Activated CD4-positive, alpha-beta T cell treated with anti-CD3 and anti-CD28 coated beads for 24 hours (primary cell): Measurements from ENCODE around the gene SYT6.

Source experiments
- DNase-seq, 2 donors: peaks; one replicate each; pipeline ENCODE4 v3.0.0-alpha.2; 2020; ENCODE audit warnings: low read depth in 2 of 2

The SYT6 gene

DNA sequence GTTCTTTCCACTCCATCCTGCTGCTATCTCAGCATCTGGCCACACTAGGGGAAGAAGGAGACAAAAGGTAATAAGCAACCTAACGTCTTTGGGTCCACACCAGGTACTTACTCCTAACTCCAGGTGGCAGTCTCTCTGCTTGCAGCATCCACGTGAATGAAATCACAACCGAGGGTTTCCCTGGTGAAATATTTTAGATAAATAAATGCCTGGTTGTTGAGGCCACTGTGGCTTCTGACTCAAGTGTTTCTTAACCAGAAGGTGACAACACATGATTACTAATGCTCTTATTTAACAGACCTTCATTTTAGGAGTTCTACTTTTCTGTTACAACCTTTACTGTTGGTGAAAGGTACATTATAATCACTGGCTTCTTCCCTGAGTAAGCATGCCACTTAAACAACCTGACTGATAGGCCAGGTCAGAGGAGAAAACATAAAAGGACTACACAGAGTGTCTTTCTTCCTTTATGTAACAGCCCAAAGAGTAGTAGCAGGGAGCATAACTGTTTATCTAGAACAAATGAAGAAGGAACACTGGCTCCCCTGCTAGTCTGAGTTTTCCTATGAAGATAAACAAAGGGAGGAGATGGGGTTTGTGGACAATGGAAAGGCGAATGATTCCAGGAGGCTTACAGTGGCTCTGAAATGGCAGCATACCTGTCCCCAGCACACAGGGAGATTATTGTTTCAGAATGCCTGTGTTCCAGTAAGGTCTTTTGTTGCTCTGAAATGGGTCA is 59.9 kb downstream of the SYT6 start:
- DNase-seq, result no peak

DNA sequence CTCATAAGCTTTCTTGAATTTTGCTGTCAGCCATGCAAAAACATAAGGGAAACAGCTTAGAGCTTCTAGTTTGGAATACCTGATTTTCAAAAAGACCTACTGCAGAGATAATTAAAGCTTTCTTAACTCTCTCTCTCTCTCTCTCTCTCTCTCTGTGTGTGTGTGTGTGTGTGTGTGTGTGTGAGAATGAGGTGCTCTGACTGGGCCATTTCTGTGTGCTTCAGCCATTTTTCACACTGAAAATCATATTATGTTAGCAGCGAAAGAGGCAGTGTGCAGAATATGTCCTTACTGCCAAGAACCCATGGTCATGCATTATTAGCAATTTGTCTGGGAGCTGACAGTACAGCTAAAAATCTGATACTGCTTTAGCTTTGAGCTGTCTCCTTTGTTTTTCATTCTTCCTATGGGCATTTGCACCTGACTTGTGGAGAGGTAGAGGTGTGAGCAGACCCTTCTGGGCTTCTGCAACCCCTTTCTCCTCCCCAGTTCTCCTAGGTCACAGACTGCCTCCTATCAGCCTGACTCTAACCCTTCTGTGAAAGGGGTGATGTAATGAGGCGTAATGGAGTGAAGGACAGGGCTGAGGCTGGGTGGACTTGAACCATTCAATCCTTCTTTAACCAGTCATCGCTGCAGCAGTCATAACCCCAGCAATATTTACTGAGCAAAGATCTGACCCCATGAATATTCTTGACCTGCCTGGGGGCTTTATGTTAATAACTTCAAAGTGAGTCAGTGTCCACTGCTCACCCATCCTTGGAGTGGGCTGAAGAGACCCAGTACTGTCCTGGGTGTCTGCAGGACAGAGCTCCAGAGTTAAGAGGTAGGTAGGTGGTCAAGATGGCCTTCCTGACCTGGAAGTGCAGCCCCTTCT is 61.2 kb downstream of the SYT6 start:
- no peak for DNase-seq

DNA sequence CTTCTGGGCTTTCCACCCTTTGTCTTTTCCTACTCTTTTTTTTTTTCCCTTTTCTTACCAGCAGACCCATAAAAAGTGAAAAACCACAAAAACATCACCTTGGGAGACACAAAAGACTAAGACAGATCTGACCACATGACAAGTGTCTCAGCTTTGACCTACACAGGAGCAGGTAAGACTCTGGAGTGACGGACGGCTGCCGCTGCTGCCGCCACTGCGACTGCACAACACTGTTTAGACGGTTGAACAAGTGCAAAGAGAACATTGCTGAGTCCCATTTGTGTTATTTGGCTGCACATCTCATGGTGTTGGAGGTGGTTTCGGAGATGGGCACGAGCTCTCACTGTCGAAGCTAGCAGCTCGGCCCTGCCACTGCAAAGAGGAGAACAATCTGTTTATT is 62.0 kb downstream of the SYT6 start:
- no peak for DNase-seq

GRCh38 chr1:114090738-114091505 is 62.7 kb downstream of the SYT6 start:
- DNase-seq, result no peak

GRCh38 chr1:114089502-114090138 is 64.0 kb downstream of the SYT6 start:
- no peak for DNase-seq

GRCh38 chr1:114088392-114089299 is 65.0 kb downstream of the SYT6 start:
- no peak for DNase-seq

DNA sequence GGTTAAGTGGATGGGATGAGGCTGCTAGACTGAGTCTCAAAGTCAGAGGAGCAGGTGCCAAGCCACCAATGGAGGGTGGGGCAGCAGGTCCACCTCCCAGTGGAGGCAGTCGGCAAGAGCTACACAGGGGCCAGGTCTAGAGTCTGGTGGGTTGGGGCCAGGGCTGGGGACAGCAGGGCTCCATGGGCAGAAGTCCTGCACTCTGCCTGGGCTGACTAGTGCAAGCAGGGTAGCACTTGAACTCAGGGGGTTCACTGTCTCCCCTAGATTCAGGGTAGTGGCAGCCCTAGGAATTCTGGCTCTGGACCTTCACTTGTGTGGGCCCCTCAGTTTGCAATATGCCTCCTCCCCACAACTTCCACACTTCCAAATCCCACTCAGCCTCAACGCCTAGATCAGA is 66.2 kb downstream of the SYT6 start:
- DNase-seq, result no peak

DNA sequence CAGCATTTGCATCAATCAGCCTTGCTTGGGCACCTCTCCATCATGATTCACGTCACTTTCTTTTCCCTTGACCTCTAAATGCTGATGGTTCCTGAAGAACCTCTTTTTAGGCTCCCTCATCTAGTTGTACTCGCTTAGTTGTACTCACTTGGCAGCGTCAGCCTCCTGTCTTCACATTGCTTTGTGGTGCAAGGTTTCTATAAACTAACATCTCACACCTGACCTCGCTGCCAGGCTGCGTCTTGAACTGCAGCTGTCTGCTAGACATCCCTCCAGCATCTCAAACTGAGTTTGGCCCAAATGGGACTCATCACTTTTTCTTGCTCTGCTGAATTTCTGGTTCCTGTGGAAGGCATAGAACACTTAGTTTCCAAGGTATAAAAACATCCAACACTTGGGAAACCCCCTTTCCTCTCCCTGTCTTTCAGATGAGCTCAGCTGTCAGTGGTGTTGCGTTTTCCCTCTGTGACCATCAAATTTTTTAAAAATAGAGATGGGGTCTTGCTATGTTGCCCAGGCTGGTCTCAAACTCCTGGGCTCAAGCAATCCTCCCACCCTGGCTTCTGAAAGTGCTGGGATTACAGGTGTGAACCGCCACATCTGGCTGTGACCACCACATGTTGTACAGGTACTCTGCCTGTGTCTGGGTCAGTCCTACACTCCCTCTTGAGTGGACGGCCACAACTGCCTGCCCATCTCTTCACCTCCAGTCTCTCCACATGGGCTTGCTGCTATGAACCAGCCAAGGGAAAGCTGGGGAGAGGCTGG is 66.9 kb downstream of the SYT6 start:
- DNase-seq, result no peak

DNA sequence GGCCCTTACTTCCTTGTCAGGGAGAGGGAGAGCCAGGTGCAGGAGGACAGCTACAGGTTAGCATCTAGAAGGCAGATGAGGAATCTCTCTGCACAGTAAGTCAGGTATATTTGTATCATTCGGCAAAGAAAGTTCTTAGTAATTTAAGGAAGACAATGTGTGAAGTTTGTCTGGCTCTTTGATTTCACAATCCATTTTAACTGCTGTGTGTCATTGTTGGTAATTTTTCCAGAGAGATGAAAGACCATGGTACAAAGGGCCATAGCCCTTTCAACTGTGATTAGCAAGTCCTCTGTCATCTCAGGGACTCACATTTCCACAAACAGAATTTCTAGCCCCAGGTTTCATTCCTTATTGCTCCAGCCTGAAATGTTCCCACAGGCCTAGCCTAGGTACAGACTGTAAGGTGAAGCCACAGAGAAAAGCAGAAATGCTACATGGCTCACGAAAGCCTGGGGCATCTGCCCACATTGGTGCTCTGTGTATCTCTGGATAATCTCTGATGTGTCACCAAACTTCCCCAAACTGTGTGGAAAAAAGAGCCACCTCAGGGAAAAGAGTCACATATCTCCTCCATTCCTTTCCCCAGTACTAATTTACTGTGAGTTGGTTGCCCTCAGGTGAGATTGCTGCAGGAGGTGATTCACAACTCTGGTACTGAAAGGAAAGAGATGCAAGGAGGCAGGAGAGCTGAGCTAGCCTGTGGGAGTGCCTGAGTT is 70.6 kb downstream of the SYT6 start:
- DNase-seq, result no peak

GRCh38 chr1:114082304-114082630 is 71.4 kb downstream of the SYT6 start:
- DNase-seq, result no peak

DNA sequence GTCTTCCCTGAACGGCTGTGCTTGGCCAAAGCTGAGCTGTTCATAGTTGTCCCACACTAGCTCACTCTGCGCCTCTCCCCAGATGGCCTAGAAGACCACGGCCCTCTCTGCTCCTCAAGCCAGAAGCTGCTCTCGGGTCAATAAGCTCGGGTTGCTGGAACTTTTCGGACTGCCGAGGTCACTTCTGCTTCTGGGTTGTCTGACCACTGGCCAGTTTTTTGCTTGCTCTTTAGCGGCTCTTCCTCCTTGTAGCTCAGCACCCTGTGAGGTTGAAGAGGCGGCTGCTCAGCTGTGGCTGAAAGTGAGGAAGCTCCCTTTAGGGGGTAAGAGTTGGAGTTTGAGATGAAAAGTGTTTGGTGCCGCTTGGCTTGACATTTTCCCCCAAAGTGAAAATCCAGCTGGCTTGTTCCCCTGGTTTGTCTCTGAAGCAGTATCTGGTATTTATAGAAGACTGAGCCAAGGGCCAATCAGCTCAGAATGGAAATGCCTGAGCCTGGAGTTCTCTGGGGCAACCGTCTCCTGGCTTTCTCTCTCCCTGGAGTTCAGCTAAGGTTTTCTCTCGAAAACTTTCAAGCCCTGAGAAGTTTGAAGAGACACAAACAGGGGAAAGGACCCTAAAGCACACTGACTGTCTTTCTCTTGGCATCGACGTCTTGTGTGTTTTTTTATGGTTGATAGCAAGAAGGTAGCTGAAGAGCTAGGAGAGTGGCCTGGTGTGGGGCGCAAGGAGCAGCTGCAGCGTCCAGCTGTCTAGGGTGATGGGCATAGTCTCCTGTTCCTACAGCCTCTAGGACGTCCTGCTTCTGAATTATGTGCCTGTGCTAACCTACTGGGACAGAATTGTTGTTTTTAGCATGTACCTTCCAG is 72.0 kb downstream of the SYT6 start:
- DNase-seq, result no peak

DNA sequence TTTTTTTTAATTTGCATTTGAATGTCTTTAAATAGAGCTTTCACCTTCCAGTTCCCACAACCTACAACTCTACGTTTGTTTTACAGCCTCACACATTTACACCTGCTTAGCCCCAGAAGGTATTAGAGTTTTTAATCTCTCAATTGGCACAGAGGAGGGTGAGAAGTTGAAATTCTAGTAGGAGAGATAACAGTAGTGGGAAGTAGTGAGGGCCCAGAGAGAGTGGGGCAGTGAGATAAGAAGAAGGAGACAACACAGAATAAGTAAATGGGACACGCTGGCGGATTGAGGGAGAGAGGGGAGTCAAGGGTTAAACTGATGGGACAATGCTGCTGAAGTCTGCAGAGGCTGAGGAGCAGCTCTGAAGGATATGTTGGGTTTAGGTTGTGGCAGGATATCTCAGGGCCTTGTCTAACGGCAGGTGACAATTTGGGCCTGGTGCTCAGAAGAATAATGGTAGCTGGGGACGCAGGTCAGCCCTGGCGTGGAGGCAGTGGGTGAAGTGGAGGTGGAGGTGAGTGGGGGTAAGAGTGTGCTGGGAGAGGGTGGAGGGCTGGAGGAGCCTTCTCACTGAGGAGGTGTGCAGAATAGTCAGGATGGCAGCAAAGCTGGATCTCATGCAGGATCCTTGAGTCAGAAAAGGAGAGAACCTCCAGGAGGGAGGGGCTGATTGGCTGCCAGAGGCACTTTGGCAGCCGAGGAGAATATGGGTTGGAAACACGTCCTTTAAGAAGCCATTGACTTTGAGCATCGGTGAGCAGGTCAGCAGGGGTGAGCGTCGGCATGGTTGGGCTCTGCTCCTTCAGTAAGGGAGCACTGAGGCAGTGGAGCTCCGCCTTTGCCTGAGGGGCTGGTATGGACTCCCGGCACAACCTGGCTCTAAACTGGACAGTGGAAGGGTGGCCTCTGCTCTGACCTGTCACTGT is 72.9 kb downstream of the SYT6 start:
- no peak for DNase-seq

GRCh38 chr1:114079596-114080190 is 74.0 kb downstream of the SYT6 start:
- DNase-seq, result no peak

DNA sequence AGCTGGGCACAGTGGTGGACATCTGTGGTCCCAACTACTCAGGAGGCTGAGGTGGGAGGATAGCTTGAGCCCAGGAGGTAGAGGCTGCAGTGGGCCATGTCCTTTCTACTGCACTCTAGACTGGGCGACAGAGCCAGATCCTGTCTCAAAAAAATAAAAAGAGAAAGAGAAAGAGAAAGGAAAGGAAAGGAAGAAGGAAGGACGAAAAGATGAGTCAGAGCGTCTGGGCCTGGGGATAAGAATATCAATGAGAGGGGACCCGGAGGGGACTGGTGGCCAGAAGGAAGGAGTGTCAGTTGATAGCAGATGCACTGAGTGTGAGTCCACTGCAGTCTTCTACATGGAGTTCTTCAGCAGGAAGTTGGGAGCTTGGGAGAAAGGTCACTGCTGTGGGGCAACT is 75.6 kb downstream of the SYT6 start:
- DNase-seq, result no peak

GRCh38 chr1:114077188-114077587 is 76.5 kb downstream of the SYT6 start:
- DNase-seq, result no peak

DNA sequence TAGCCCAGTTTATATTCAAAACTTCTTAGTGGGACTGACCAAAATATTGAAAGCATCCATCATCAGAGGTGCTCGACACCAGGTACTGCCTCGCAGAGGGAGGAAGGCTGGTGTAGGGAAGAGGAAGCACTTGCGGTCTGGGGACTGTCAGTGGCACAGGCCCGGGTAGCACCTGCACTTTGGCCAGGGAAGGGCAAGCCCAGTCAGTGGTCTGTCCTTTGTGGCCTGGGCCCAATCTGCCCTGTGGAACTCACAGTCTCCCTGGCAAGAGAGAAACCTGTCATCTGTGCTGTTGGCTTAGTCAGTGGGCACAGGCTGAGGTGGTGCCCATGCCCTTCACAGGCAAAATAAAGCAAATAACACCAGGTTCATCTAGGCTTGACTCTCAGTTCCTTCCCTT is 77.4 kb downstream of the SYT6 start:
- no peak for DNase-seq
